BLaER1 treated with 17β-estradiol and CSF1 and Interleukin-3, amounts not matched to agents 10 nM and 100 nM (cell line): Measurements from ENCODE around the gene CTNNA1.
A peak's percentile ranks its signal among the peaks of the same experiment; 100 is the strongest.
"Not testable (repeated sequence)": the region's sequence is repeated elsewhere in the genome, so short reads cannot be mapped to it uniquely, and the experiment has no call there.

Experiments used
- H3K27ac ChIP-seq, 11 experiments: shearing (Covaris generic); formaldehyde crosslinking; 2 replicates each; pipeline ENCODE4 v1.8.1; 2022
- H3K27me3 ChIP-seq, 11 experiments: shearing (Covaris generic); formaldehyde crosslinking; 2 replicates each; pipeline ENCODE4 v1.8.1; 2022
- H3K36me3 ChIP-seq, 11 experiments: shearing (Covaris generic); formaldehyde crosslinking; 2 replicates each; pipeline ENCODE4 v1.8.1; 2022
- H3K4me1 ChIP-seq, 10 experiments: shearing (Covaris generic); formaldehyde crosslinking; 2 replicates each; pipeline ENCODE4 v1.8.1; 2022
- H3K4me2 ChIP-seq, 11 experiments: shearing (Covaris generic); formaldehyde crosslinking; 2 replicates each; pipeline ENCODE4 v1.8.1; 2022
- H3K4me3 ChIP-seq, 10 experiments: shearing (Covaris generic); formaldehyde crosslinking; 2 replicates each; pipeline ENCODE4 v1.8.1; 2022
- H3K9ac ChIP-seq, 11 experiments: shearing (Covaris generic); formaldehyde crosslinking; 2 replicates each; pipeline ENCODE4 v1.8.1; 2022
- H3K9me3 ChIP-seq, 11 experiments: shearing (Covaris generic); formaldehyde crosslinking; replicated peaks in 1 of 11; 2 replicates each; pipeline ENCODE4 v1.8.1; 2022
- H4K20me1 ChIP-seq, 11 experiments: shearing (Covaris generic); formaldehyde crosslinking; 2 replicates each; pipeline ENCODE4 v1.8.1; 2022
- Cebpa-rat ChIP-seq, 11 experiments: shearing (Covaris generic); IDR thresholded peaks; 2 replicates each; pipeline ENCODE4 v1.8.1; 2022

CTNNA1 gene

GRCh38 chr5:138824924-138825863 is 72.0 kb downstream of the CTNNA1 start:
- Histone ChIP-seq H3K4me1 (peaks cover 0 to 11% (median 2%) of the 10 kb centered on the region in 10 experiments; a peak in 7 of 20 replicates), H3K36me3 (peaks cover 58 to 97% (median 75%) of the 10 kb centered on the region in 11 experiments), H3K9me3 (no peaks in the 10 kb centered on the region), H3K9ac (no peak overlapping the region), H3K27ac (no peak overlapping the region), H3K27me3 (no peaks in the 10 kb centered on the region), H3K4me3 (no peak overlapping the region), H3K4me2 (no peak overlapping the region; a peak in 1 of 22 replicates), H4K20me1 (peaks cover 20 to 98% (median 50%) of the 10 kb centered on the region in 11 experiments)
- TF ChIP-seq Cebpa-rat (IDR thresholded peaks at IDR 0.05): no peak

- Histone ChIP-seq H3K4me3 (no peak overlapping the region), H3K4me2 (no peak overlapping the region), H3K36me3 (peaks cover 56 to 94% (median 74%) of the 10 kb centered on the region in 11 experiments), H3K27me3 (no peaks in the 10 kb centered on the region), H3K4me1 (peaks cover 12 to 26% (median 17%) of the 10 kb centered on the region in 10 experiments), H3K27ac (no peak overlapping the region), H3K9me3 (no peaks in the 10 kb centered on the region), H3K9ac (no peak overlapping the region), H4K20me1 (peaks cover 21 to 98% (median 57%) of the 10 kb centered on the region in 11 experiments; a peak in 21 of 22 replicates)
- TF ChIP-seq Cebpa-rat (IDR thresholded peaks at IDR 0.05): no peak
These were observed 75.3 kb downstream of the CTNNA1 start for GRCh38 chr5:138828556-138828955.

GRCh38 chr5:138829341-138829740 is 76.1 kb downstream of the CTNNA1 start:
- Histone ChIP-seq H3K27ac (no peak overlapping the region), H3K27me3 (no peaks in the 10 kb centered on the region), H3K4me1 (peaks cover 12 to 22% (median 17%) of the 10 kb centered on the region in 10 experiments), H4K20me1 (peaks cover 21 to 99% (median 52%) of the 10 kb centered on the region in 11 experiments; a peak in 21 of 22 replicates), H3K4me3 (no peak overlapping the region), H3K4me2 (no peak overlapping the region), H3K9ac (no peak overlapping the region), H3K36me3 (peaks cover 63 to 97% (median 80%) of the 10 kb centered on the region in 11 experiments), H3K9me3 (peaks cover 0 to 5% (median 0%) of the 10 kb centered on the region in 11 experiments; a peak in 3 of 22 replicates)
- TF ChIP-seq Cebpa-rat (IDR thresholded peaks at IDR 0.05): no peak

GRCh38 chr5:138831703-138832102 is 78.5 kb downstream of the CTNNA1 start:
- Histone ChIP-seq H3K27ac (no peak overlapping the region), H3K4me3 (no peak overlapping the region), H3K36me3 (peaks cover 51 to 96% (median 75%) of the 10 kb centered on the region in 11 experiments), H3K27me3 (no peaks in the 10 kb centered on the region), H4K20me1 (peaks cover 17 to 98% (median 59%) of the 10 kb centered on the region in 11 experiments; a peak in 21 of 22 replicates), H3K9me3 (peaks cover 0 to 9% (median 0%) of the 10 kb centered on the region in 11 experiments; a peak in 4 of 22 replicates), H3K4me1 (peaks cover 8 to 17% (median 15%) of the 10 kb centered on the region in 10 experiments), H3K4me2 (peak overlapping the region; percentile 14 to 61 (median 30); a peak in 17 of 22 replicates), H3K9ac (no peak overlapping the region)
- TF ChIP-seq Cebpa-rat (IDR thresholded peaks at IDR 0.05): no peak

- peak overlapping the region; percentile 14 to 61 (median 30); a peak in 17 of 22 replicates for H3K4me2 ChIP-seq
- H3K27me3 ChIP-seq: no peaks in the 10 kb centered on the region
- peaks cover 46 to 96% (median 70%) of the 10 kb centered on the region in 11 experiments for H3K36me3 ChIP-seq
- H3K4me1 ChIP-seq: peaks cover 8 to 17% (median 15%) of the 10 kb centered on the region in 10 experiments
- no peak overlapping the region for H3K4me3 ChIP-seq
- peaks cover 16 to 98% (median 60%) of the 10 kb centered on the region in 11 experiments; a peak in 21 of 22 replicates for H4K20me1 ChIP-seq
- no peak for TF ChIP-seq Cebpa-rat (IDR thresholded peaks at IDR 0.05)
- H3K9ac ChIP-seq: no peak overlapping the region
- no peak overlapping the region for H3K27ac ChIP-seq
- peaks cover 0 to 9% (median 0%) of the 10 kb centered on the region in 11 experiments; a peak in 4 of 22 replicates for H3K9me3 ChIP-seq
These were observed 79.0 kb downstream of the CTNNA1 start for GRCh38 chr5:138832218-138832617.

- H3K27me3 ChIP-seq: no peaks in the 10 kb centered on the region
- no peak for TF ChIP-seq Cebpa-rat (IDR thresholded peaks at IDR 0.05)
- H3K4me2 ChIP-seq: no peak overlapping the region
- peaks cover 0 to 9% (median 0%) of the 10 kb centered on the region in 11 experiments; a peak in 4 of 22 replicates for H3K9me3 ChIP-seq
- H4K20me1 ChIP-seq: peaks cover 19 to 97% (median 63%) of the 10 kb centered on the region in 11 experiments; a peak in 21 of 22 replicates
- no peak overlapping the region for H3K4me3 ChIP-seq
- peaks cover 8 to 17% (median 15%) of the 10 kb centered on the region in 10 experiments for H3K4me1 ChIP-seq
- peaks cover 43 to 87% (median 64%) of the 10 kb centered on the region in 11 experiments for H3K36me3 ChIP-seq
- H3K9ac ChIP-seq: no peak overlapping the region
- H3K27ac ChIP-seq: no peak overlapping the region
These were observed 79.9 kb downstream of the CTNNA1 start for GRCh38 chr5:138833080-138833479.

- Histone ChIP-seq H3K4me1 (peaks cover 8 to 17% (median 15%) of the 10 kb centered on the region in 10 experiments), H3K4me2 (no peak overlapping the region), H3K36me3 (peaks cover 36 to 82% (median 56%) of the 10 kb centered on the region in 11 experiments), H3K27me3 (no peaks in the 10 kb centered on the region), H3K4me3 (no peak overlapping the region), H3K9ac (no peak overlapping the region), H3K27ac (no peak overlapping the region), H3K9me3 (peaks cover 0 to 9% (median 0%) of the 10 kb centered on the region in 11 experiments; a peak in 4 of 22 replicates), H4K20me1 (peaks cover 19 to 97% (median 70%) of the 10 kb centered on the region in 11 experiments; a peak in 21 of 22 replicates)
- no peak for TF ChIP-seq Cebpa-rat (IDR thresholded peaks at IDR 0.05)
These were observed 80.7 kb downstream of the CTNNA1 start for GRCh38 chr5:138833726-138834480.

- Histone ChIP-seq H3K4me1 (peaks cover 8 to 17% (median 15%) of the 10 kb centered on the region in 10 experiments), H4K20me1 (peaks cover 23 to 97% (median 74%) of the 10 kb centered on the region in 11 experiments; a peak in 21 of 22 replicates), H3K36me3 (peaks cover 27 to 82% (median 49%) of the 10 kb centered on the region in 11 experiments; a peak in 21 of 22 replicates)
- H3K4me2 ChIP-seq, H3K9ac ChIP-seq, H3K4me3 ChIP-seq, H3K9me3 ChIP-seq, H3K27me3 ChIP-seq, H3K27ac ChIP-seq: not testable (repeated sequence)
These were observed 81.6 kb downstream of the CTNNA1 start for GRCh38 chr5:138834853-138835252.
